CD14-positive monocyte (primary cell): ENCODE results near the gene ALDH16A1. TPM values are rescaled to one million over a fixed set of nuclear protein-coding genes. Genes with fewer than 3 reads are reported as not detected.

Experiments
- DNase-seq, 3 donors: peaks; one replicate each; pipeline ENCODE4 v3.0.0-alpha.2; 2011 to 2022
- H2AFZ ChIP-seq: 2 replicates; pipeline ENCODE4 v1.6.0; 2012; ENCODE audit warnings: mild to moderate bottlenecking, low read depth, low read length, inconsistent platforms; ENCODE audit not compliant: insufficient read depth, poor library complexity, severe bottlenecking
- H3K27ac ChIP-seq, 2 donors: 1 replicate in 1 of 2; 2 replicates in 1 of 2; pipeline ENCODE4 v1.5.1; 2012 to 2013; ENCODE audit warnings: low read length in 2 of 2, control low read depth in 1 of 2, inconsistent platforms in 1 of 2, low read depth in 1 of 2, mild to moderate bottlenecking in 1 of 2
- H3K27me3 ChIP-seq, 2 donors: one replicate each; pipeline versions ENCODE4 v1.6.0 to v1.6.1; 2011 to 2013; ENCODE audit warnings: low read length in 2 of 2; ENCODE audit not compliant: control insufficient read depth in 2 of 2, insufficient read depth in 2 of 2
- H3K36me3 ChIP-seq, 2 donors: replicated peaks in 1 of 2; 1 replicate in 1 of 2; 2 replicates in 1 of 2; pipeline versions ENCODE4 v1.5.1 to v1.6.1; 2012 to 2013; ENCODE audit warnings: low read length in 2 of 2, control low read depth in 1 of 2, inconsistent platforms in 1 of 2, mild to moderate bottlenecking in 1 of 2; ENCODE audit not compliant: insufficient read depth in 2 of 2, control insufficient read depth in 1 of 2
- H3K4me1 ChIP-seq, 2 donors: 1 replicate in 1 of 2; 2 replicates in 1 of 2; pipeline versions ENCODE4 v1.5.1 to v1.6.1; 2012 to 2013; ENCODE audit warnings: low read length in 2 of 2, control low read depth in 1 of 2, inconsistent platforms in 1 of 2, mild to moderate bottlenecking in 1 of 2, moderate library complexity in 1 of 2; ENCODE audit not compliant: insufficient read depth in 2 of 2, control insufficient read depth in 1 of 2
- H3K4me2 ChIP-seq: replicated peaks from 2 replicates; pipeline ENCODE3; 2012; ENCODE audit warnings: low read length, moderate library complexity, mild to moderate bottlenecking; ENCODE audit not compliant: poor library complexity, severe bottlenecking; ENCODE audit errors: extremely low read depth
- H3K4me3 ChIP-seq, 3 experiments: fragments of 200-600 bp in 1 of 3; sonication (generic) in 1 of 3; replicated peaks in 1 of 3; 1 replicate in 2 of 3; 2 replicates in 1 of 3; pipeline ENCODE4 v1.5.1; 2011 to 2013; ENCODE audit warnings: low read length in 3 of 3, mild to moderate bottlenecking in 3 of 3, control low read depth in 2 of 3, low read depth in 2 of 3, inconsistent platforms in 1 of 3, moderate library complexity in 1 of 3
- H3K79me2 ChIP-seq: 2 replicates; pipeline ENCODE4 v1.6.0; 2012; ENCODE audit warnings: mild to moderate bottlenecking, control low read depth, inconsistent platforms, low read length, moderate library complexity; ENCODE audit not compliant: insufficient read depth
- H3K9ac ChIP-seq: 2 replicates; pipeline ENCODE4 v1.6.0; 2017; ENCODE audit warnings: low read length, mild to moderate bottlenecking; ENCODE audit not compliant: insufficient read depth, poor library complexity, severe bottlenecking
- H3K9me3 ChIP-seq, 2 donors: replicated peaks in 1 of 2; 1 replicate in 1 of 2; 2 replicates in 1 of 2; pipeline versions ENCODE4 v1.5.1 to v1.6.1; 2012 to 2013; ENCODE audit warnings: low read length in 2 of 2, control low read depth in 1 of 2; ENCODE audit not compliant: control insufficient read depth in 1 of 2, insufficient read depth in 1 of 2
- H4K20me1 ChIP-seq: 2 replicates; pipeline ENCODE4 v1.6.0; 2012; ENCODE audit warnings: mild to moderate bottlenecking, low read length, control low read depth, moderate library complexity; ENCODE audit not compliant: insufficient read depth
- H3K27ac Mint-ChIP-seq, 7 donors: one replicate each; pipeline ENCODE4 v1.8.0; 2020; ENCODE audit warnings: mild to moderate bottlenecking in 7 of 7, mixed read lengths in 7 of 7, moderate library complexity in 6 of 7, inconsistent platforms in 2 of 7
- H3K27me3 Mint-ChIP-seq, 3 donors: one replicate each; pipeline ENCODE4 v1.8.0; 2021 to 2022; ENCODE audit warnings: low read depth in 3 of 3, mild to moderate bottlenecking in 3 of 3, mixed read lengths in 3 of 3, moderate library complexity in 3 of 3, inconsistent platforms in 1 of 3
- H3K36me3 Mint-ChIP-seq, 2 donors: one replicate each; pipeline ENCODE4 v1.8.0; 2020; ENCODE audit warnings: mixed read lengths in 2 of 2, inconsistent platforms in 1 of 2, mild to moderate bottlenecking in 1 of 2
- H3K4me1 Mint-ChIP-seq: one replicate; pipeline ENCODE4 v1.8.0; 2020; ENCODE audit warnings: mild to moderate bottlenecking, mixed read lengths
- H3K4me3 Mint-ChIP-seq, 2 donors: one replicate each; pipeline ENCODE4 v1.8.0; 2020; ENCODE audit warnings: mild to moderate bottlenecking in 2 of 2, mixed read lengths in 2 of 2, moderate library complexity in 1 of 2
- H3K9me3 Mint-ChIP-seq, 7 donors: one replicate each; pipeline ENCODE4 v1.8.0; 2020 to 2022; ENCODE audit warnings: mixed read lengths in 7 of 7, mild to moderate bottlenecking in 6 of 7, moderate library complexity in 6 of 7, inconsistent platforms in 2 of 7
- CTCF ChIP-seq: fragments of 200-600 bp; IDR thresholded peaks from one replicate; pipeline ENCODE4 v1.8.0; 2022; ENCODE audit warnings: antibody characterized with exemption, mild to moderate bottlenecking
- WGBS: methylation state at CpG from one replicate; pipeline ENCODE4 v1.1.5; 2013; ENCODE audit warnings: missing lambda C conversion rate; ENCODE audit not compliant: insufficient coverage; 5-methylcytosine and 5-hydroxymethylcytosine counted together
- intact Hi-C, 2 donors: fragments of 100-400 bp; cut with micrococcal nuclease; formaldehyde crosslinking; loops; one replicate each; pipeline versions ENCODE4 v1.15.0 to v1.15.1; 2023
- polyA plus RNA-seq, 3 donors: library from polyadenylated mRNA; depleted of rRNA in 1 of 3; unstranded in 2 of 3; stranded (reverse) in 1 of 3; fragments of 300-500 nt in 2 of 3; fragments of >200 nt in 1 of 3; fragmentation: Illumina TruSeq in 2 of 3; gene quantifications; 1 replicate in 2 of 3; 2 replicates in 1 of 3; pipeline ENCODE4 v1.2.3, GENCODE V29; 2012 to 2021

Gene ALDH16A1
- polyA plus RNA-seq, 3 donors = 30.8 to 39.5 (median 31.2) TPM

GRCh38 chr19:49503582-49503962 lies 50.5 kb downstream of the ALDH16A1 start:
- peaks cover 38 to 43% of the 10 kb centered on the region in 2 donors for H3K4me1 ChIP-seq
- Mint-ChIP-seq H3K27ac (no peak overlapping the region), H3K4me3 (no peak overlapping the region), H3K9me3 (peaks cover 0 to 2% (median 0%) of the 10 kb centered on the region in 7 donors), H3K27me3 (peaks cover 11 to 18% (median 16%) of the 10 kb centered on the region in 3 donors), H3K4me1 (peaks cover 43% of the 10 kb centered on the region), H3K36me3 (peaks cover 14 to 16% of the 10 kb centered on the region in 2 donors)
- TF ChIP-seq CTCF = no peak
- H3K4me3 ChIP-seq = no peak overlapping the region
- H3K27me3 ChIP-seq = no peaks in the 10 kb centered on the region
- peaks cover 13 to 14% of the 10 kb centered on the region in 2 donors for H3K36me3 ChIP-seq
- 100% methylated on average over 3 of the region's 9 CpGs for WGBS
- H3K9ac ChIP-seq = no peak overlapping the region
- no peak for DNase-seq
- peaks cover 0 to 3% of the 10 kb centered on the region in 2 donors for H3K9me3 ChIP-seq
- intact Hi-C loops = no loop called here
- H4K20me1 ChIP-seq = peaks cover 18% of the 10 kb centered on the region
- H3K4me2 ChIP-seq = no peak overlapping the region
- no peak overlapping the region for H2AFZ ChIP-seq
- peaks cover under 1% of the 10 kb centered on the region for H3K79me2 ChIP-seq
- H3K27ac ChIP-seq = no peak overlapping the region

GRCh38 chr19:49506575-49507105 lies 53.6 kb downstream of the ALDH16A1 start:
- peak overlapping the region in 6 of 7 donors; percentile 33 to 88 (median 78) for H3K27ac Mint-ChIP-seq
- H3K27me3 Mint-ChIP-seq = peaks cover 4 to 12% (median 6%) of the 10 kb centered on the region in 3 donors
- H3K27me3 ChIP-seq = no peaks in the 10 kb centered on the region
- H3K4me3 Mint-ChIP-seq = peak overlapping the region; percentile 27 to 70
- no peak overlapping the region for H3K27ac ChIP-seq
- TF ChIP-seq CTCF = peak; percentile 83
- H2AFZ ChIP-seq = no peak overlapping the region
- H3K4me1 Mint-ChIP-seq = peaks cover 36% of the 10 kb centered on the region
- H3K9me3 Mint-ChIP-seq = peaks cover 0 to 4% (median 0%) of the 10 kb centered on the region in 7 donors
- H3K4me2 ChIP-seq = peak overlapping the region; percentile 42
- peak overlapping the region in 1 of 3 experiments; percentile 45 for H3K4me3 ChIP-seq
- peaks cover 2 to 3% of the 10 kb centered on the region in 2 donors for H3K36me3 Mint-ChIP-seq
- H3K79me2 ChIP-seq = no peaks in the 10 kb centered on the region
- H4K20me1 ChIP-seq = no peaks in the 10 kb centered on the region
- DNase-seq = peak; percentile 67 to 73 (median 69)
- no peaks in the 10 kb centered on the region for H3K36me3 ChIP-seq
- intact Hi-C loops = loop anchor here in 1 of 2 donors (1.0 to 2.0 kb wide), 2 partner anchors 40 to 64 kb away; no protein-coding TSS in a partner anchor
- 16% methylated on average over 5 of the region's 8 CpGs for WGBS
- H3K9me3 ChIP-seq = peaks cover 0 to 3% of the 10 kb centered on the region in 2 donors
- no peak overlapping the region for H3K9ac ChIP-seq
- peaks cover 32% of the 10 kb centered on the region in 2 donors for H3K4me1 ChIP-seq
